ENCODE results near the gene NOLC1.

NOLC1 gene

DNA sequence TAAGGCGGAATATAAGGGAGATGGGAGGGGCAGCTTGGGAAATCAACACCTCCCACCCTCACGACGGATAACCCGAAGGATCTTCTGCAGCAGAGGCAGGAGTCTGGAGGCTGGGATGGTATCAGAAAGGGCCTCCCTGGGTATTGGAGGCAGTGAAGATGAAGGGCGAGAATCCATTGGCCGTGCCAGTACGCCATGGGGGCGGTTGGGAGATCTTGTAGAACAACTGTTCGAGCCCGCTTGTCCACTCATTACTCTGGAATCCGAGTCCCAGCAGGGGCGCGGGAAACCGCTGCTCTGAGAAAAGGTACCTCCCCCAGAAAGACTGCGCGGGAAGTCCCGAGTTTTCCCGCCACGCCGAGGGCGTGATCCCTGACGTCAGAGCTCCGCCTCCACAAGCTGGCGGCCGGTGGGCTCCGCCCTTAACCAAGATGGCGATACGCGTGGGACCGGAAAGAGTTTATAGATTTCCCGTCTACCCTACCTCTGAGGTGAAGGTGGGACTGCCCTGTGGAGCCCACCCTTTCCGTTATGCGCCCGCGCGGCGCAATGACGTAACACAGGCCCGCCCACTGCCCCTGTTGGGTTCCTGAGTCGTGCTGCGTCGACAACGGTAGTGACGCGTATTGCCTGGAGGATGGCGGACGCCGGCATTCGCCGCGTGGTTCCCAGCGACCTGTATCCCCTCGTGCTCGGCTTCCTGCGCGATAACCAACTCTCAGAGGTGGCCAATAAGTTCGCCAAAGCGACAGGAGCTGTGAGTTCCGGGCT lies at the start of gene NOLC1:
TSS of gene NOLC1 (plus strand) at position 616 of the 771 bp plus-strand sequence. CDS start at position 638, 22 bp downstream.
- peak; percentile 99 to 100 for DNase-seq (ENCODE audit: low read depth in 2 of 2)

DNA sequence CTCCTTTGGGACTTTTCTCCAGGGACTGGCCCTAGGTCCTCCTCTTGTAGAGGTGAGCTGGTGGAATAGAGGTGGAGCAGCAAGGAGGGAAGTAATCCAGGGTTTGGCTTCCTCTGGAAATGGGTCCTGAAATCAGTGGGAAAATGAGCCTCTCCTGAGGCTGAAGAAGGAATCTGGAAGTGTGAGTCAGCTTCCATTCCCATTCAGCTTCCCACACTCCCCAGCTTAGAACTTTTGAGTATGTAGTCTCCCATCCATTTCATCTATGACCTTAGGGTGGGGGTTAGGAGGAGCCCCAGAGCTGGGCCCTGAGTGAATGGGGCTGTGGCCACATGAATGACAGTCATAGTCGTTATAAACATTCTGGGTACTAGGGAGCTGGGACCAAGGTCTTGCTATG lies 49.8 kb upstream of the NOLC1 start:
- no peak for DNase-seq (ENCODE audit: low read depth in 2 of 2)

DNA sequence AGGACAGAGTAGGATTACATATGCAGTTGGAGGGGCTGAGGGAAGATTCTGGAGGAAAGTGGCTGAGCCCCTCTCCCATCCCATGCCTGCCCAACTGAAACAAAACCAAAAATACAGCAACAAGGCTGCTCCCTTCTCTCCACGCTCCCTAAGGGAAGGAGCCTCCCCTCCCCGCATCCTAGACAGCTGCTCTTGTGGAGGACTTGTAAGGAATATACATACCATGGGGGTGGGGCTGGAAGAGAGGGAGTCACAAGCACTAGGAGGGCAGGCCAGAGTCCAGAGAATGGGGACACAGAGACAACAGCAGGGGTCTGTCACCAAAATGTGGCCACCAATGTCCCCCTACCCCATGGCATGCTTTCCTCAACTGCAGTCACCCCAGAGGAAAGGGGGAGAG lies 45.2 kb upstream of the NOLC1 start:
- DNase-seq (ENCODE audit: low read depth in 2 of 2) = no peak

DNA sequence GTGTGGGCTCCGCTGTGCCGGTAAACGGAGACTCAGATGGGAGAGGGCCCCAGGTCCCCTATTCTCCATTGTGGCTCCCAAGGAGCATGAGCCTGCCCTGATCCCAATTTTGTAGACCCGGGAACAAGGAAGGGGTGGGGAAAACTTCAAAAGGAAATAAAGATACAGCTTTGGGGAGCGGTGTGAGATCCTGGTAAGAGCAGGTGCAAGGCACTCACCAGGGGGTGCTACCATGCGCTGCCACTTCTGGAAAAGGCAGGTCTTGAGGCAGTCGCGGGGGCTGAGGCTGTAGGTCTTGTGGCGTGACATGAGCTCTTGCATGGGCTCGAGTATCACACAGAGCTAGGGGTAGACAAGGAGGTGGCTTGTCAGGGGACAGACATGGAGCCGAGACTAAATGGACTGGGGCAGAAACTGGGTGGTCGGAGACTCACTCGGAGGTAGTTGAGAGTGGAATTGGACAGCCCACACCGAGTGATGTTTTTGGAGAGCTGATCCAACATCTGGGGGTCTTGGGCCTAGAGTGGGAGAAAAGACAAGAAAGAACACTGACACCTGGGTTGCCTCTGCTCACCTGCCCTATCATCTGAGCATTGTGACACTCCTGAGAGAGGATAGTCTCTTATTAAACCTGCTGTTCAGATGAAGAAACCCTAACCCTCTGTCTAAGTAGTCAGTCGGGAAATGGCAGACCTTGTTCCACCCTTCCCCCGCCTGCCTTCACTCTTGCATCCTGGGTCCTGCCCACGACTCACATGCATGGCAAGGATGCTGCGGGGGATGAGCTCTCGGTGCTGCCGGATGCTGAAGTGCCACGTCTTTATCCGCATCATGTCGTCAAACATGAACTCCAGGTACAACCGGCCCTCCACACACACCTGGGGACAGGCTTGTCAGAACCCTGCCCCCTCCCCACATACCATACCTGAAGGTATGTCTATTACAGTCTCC lies 42.7 kb upstream of the NOLC1 start:
- no peak for DNase-seq (ENCODE audit: low read depth in 2 of 2)

DNA sequence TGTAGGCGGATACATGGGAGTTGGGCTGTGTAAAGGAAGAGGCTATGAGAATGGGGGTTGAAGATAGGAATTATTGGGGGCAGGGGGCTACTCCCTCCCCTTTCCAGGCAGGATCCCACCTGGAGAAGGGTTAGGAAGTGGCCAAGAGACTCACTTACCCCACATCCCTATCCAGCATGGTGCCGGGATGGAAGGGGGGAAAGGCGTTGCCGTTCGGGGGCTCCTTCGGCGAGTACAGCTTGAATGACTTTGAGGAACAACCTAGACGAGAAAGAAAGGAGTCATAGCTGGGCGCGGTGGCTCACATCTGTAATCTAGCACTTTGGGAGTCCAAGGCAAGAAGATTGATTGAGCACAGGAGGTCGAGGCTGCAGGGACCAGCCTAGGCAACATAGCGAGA lies 40.9 kb upstream of the NOLC1 start:
- no peak for DNase-seq (ENCODE audit: low read depth in 2 of 2)

DNA sequence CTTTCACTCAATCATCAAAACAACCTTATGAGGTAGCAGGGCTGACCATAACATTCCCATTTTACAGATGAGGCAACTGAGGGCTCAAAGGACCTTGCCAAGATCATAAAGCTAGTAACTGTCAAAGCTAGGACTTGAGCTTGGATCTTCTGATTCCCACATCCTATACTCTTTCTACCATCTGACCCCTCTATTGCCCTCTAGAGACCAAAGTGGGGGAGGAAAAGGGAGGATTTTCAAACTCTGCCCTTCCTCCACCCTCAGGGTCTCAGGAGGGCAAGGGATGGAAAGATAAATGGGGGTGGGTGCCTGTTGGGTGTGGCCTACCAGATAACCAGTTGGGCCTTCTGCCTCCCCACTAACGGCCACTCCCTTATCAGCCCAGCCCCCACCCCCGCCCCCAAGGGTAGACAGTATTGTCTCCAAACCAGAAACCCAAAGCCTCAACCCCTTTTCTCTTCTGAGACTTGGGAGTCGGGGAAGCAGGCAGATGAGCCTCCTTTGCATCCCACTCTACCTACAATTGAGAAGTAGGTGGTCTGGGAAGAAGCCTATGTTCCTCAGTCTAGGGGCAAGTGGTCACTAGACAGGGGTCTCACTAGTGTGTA lies 39.9 kb upstream of the NOLC1 start:
- DNase-seq (ENCODE audit: low read depth in 2 of 2) = no peak

DNA sequence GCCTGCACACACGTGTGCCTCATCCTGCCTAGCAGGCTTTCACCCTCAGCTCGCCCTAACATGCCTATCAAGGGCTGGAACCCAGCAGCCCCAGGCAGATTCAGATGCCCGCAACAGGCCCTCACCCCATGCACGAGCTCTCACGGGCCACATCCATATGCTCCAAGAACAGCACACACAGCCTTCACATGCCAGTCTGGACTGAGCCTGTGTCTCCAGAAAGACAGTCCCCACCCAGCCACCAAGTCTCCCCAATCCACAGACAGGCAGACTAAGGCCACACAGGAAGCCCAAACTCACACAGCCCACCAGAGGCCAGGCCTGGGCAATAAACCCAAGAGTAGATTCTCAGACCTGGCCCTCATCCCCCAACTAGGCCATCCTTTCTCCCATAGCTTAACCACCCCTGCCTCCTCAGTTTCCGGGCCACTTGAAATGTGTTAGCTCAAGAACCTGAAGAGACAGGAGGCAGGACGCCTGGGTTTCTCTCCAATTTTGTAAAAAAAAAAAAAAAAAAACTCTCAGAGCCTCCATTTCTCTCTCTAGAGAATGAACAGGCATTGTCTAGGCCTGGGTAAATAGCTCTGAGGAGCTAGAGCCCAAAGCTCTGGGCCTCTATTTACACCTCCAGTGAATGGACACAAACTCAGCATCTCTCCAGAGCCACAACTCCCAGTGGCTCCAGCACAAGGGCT lies 38.8 kb upstream of the NOLC1 start:
- DNase-seq (ENCODE audit: low read depth in 2 of 2) = no peak

DNA sequence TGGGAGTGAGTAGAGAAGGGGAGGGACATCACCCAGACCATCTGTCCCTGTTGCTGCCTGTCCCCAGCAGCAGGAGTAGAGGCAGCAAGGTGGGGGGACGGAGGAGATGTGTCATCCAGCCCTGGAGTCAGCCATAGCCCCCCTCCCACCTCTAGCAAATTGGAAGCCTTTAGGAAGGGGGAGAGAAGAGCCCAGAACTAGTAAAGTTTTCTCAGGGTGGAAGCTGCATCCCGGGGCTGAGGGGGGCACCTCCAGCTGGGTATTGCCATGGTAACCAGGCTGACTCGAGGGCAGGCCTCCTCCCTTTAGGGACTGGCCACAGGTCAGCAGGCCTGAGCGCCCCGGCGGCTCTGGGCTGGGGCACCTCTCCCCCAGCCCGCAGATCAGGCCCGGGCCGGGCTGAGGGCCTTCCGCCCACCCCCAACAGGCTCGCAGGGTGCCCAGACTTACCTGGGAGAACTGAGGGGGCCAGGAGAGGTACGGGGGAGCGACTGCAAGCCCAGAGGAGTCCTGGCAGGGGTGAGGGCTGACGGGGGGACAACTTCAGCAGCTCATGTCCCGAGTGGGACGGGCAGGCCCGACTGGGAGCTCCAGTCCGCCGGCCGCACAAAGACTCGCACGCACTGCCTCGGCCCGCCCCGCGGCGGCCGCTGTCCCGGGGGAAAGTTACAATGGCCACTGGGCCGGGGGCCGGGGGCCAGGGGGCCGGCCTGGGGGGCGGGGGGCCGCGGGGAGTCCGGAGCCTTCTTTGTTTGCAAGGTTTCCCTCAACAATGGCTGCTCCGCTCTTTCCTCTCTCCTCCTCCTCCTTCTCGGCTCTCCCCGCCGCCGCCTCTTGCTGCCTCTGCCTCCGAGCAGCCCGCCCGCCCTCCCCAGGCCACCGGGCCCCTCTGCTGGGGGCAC lies 38.0 kb upstream of the NOLC1 start:
- no peak for DNase-seq (ENCODE audit: low read depth in 2 of 2)

DNA sequence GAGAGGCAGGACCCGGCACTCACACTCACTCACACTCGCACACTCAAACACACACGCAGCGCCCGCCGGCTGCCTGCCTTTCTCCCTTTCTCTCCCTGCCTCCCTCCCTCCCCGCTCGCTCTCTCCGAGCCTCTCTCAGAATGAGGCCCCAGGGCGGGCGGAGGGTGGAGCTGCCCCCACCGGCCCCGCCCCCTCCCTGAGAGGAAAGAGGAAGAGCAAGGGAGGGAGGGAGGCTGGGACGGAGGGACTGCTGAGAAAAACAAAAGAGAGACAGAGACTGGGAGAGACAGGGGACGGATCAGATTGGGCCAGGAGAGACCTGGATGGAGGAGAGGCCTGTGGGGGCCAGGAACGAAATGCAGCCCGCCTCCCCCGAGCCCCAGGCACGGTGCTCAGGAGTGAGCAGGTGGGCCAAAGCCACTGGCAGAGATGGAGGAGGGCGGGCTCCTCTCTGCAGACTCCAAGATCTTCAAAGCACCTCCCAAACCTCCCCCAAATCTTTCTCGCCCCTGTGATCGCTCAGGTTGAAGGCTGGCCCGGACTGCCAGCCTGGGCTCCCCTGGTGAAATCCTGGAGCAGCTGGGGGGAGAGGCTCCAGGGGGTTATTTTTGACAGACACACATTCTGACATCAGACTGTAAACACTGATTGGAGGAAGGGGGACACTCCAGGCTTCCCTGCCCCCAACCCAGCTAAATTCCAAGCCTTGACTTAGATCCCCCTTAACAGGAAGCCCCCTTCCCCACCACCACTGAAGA lies 37.1 kb upstream of the NOLC1 start:
- peak; percentile 82 to 84 for DNase-seq (ENCODE audit: low read depth in 2 of 2)

DNA sequence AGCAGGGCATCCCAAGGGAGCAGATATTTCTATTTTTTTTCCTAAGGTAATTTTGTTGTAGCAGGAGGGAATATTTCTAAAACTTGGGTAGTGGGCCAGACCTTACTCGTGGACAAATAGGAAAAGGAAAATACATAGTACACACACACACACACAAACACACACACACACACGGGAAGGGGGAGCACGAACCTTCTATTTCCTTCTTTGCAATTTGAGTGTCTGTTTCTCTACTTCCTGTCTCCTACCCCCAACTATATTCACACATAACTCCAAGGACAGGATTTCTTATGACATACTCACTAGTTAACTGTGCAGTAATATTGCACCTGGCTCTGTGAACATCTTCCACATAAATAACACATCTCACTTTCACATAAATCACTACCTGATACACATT lies 36.4 kb upstream of the NOLC1 start:
- no peak for DNase-seq (ENCODE audit: low read depth in 2 of 2)

DNA sequence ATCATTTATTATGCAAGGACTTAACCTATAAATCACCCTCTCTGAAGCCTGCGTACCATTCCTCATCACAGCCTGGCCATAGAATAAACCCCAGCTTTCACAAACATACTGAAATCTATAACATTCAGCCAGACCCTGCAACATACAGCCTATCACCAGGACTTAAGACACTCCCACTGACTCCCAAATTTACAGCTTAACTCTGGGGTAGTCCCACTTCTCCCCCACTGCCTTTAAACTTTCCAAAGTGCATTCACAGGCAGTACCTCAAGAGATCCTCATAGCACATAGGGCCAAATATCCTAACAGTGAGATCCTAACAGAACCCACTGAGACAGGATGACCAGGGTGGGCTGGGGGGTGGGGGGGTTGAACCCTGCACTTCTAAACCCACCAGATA lies 35.5 kb upstream of the NOLC1 start:
- no peak for DNase-seq (ENCODE audit: low read depth in 2 of 2)

DNA sequence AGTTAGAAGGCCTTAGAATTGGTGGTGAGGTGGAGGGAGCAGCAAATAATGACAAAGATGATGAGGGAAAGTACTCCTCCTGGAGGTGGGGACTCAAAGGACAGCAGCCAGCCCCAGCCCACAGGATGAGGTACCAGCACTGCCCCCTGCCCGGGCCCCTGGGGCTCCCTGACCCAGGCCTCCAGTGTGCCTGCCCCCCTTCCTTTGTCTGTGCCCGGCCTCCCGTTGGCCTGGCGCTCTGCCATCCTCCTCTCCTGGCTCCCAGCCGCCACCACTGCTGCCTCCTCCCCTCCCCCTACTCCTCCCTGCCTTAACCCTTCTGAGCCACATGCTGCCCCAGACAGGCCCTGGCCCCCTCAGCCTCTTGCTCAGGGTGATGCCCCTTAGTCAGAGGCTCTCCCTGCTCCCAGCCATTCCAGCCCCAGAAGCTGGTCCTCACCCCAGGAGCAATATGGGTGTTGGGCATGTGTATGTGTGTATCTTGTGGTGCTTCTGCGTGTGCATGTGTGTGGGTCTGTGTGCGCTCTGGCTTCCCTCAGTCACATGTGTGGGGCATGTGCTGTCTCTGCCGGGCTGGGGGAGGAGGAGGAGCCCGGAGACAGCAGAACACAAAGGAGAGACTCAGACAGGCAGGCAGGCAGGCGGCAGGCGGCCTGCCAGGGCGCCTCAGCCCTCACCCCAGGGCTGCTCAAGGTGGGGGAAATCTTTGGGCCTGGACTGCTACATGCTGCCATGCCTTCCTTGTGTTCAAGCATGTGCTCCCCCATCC lies 34.6 kb upstream of the NOLC1 start:
- DNase-seq (ENCODE audit: low read depth in 2 of 2) = peak in 1 of 2 donors; percentile 50

DNA sequence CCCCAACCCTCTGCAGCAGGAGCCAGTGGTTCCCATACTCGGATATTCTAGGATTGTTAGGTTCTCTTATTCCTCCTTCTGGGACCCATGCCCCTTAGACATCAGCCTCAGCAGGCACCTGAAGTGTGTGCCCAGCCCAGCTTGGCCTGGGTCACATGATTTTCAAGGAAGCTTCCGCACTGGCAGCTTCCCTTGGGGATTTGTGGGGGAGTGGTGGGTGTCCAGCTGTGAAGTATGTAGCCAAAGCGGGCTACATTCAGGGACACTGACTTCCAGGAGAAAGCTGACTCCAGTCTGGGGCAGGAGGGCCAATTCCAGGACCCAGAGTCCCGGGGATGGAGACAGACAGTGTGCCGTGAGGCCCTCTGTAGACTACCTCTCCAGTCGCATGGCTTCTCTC lies 33.3 kb upstream of the NOLC1 start:
- no peak for DNase-seq (ENCODE audit: low read depth in 2 of 2)

DNA sequence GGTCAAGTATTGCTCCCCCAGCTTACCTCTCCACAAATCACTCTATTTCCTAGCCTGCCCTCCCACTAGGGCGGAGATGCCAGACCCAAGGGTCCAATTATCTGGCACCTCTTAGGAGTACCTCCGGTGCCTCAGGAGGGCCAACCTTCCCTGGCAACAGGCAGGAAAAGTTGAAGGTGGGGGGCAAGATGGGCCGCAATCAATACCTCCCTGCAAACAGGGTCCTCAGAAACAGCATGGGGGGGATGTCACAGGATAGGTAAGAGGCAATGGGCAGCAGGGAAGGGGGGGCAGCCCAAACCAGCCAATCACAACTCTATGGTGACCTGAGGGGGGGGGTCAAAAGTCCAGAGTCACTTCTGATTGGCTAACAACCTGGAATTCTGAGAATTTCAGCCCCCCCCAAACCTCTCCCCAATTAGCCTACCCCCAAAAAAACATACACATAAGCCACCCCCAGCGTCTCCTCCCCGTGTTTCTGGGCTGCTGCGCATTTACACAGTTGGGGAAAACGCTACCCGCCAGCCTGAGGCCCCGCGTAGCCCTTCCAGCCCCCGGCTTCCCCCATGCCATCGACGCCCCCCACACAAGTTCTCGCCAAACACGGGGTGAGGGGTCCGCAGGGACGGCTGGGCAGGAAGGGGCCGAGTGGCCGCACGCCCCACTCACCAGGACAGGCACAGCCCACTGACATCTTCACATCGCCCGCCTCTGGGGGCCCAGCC lies 32.6 kb upstream of the NOLC1 start:
- DNase-seq (ENCODE audit: low read depth in 2 of 2) = peak; percentile 48 to 53

DNA sequence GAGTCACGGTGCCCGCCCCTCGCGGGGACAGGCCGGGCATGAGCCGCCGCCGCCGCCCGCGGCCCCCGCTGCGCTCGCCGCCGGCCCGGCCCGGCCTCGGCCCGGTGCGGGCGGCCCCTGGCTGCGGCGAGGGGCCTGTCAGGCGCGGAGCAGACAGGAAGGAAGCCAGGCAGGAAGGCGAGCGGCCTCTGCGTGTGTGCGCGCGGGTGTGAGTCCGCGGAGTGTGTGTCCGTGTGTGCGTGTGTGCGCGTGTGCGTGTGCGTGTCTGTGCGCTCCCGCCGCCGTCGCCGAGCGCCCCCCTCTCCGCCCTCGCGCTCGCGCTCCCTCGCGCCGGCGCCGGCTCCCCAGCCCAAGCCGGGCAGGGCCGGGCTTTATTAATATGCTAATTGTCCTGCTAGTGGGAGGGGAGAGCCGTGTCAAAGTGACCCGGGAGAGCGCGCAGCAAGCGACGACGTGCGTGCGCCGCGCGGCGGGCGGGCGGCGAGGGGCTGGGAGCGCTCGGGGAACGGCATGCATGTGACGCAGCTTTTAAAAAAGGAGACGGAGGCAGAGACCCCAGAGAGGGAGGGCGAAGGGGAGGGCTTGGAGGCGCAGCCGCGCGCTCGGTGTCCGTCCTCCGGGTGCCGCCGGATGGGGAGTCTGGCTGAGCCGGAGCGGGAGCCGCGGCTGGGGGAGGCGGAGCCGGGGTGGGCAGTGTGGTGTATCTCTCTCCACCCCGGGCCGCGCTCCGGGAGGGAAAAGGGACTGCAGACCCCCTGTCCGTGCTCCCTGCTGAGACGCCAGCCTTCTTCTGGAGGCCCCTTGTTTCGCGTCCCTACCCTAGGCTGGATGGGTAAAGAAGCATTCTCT lies 31.8 kb upstream of the NOLC1 start, which contains the start of gene LDB1:
TSS of gene LDB1 (minus strand) at position 227 of the 849 bp plus-strand sequence. CDS start 258 bp downstream, outside the sequence.
- DNase-seq (ENCODE audit: low read depth in 2 of 2) = peak; percentile 51 to 57

DNA sequence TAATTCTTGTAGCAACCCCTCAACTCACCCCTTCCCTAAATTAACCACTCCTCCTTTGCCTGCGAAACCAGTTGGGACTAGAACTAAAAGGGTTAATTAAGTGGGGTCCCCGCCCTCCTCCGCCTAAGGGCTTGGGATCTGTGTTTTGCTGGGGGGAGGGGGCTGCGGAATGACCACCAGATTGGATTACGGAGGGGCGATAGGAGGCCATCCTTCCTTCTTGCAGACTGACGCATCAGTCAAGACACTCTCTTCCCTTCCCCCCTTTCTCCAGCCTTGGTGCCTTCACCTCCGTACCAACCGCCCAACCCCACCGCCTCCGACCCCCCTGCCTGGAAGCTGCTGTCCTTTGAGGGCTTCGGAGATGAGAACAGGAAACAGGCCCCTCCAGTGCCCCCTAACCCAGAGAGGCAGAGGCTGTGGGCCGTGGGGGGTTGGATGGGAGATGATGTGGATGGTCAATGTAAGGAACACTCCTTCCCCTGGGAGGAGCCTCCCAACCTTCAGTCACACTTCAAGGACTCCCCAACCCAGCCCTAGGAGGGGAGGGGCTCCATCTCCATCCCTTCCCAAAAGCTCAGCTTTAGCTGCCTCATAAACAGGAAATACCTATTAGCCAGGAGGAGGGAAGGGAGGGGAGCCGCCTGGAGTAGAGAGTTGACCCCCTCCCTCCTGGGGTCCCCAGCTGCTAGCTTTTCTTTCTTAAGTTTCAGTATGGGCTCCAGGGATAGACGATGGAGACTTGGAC lies 31.0 kb upstream of the NOLC1 start:
- DNase-seq (ENCODE audit: low read depth in 2 of 2) = no peak
